GM18858 (cell line): Measurements from ENCODE around the gene SEH1L.
"Not testable (repeated sequence)": the region's sequence is repeated elsewhere in the genome, so short reads cannot be mapped to it uniquely, and the experiment has no call there.

ENCODE experiments used
- ATAC-seq: cut with Tn5 transposase; IDR thresholded peaks from one replicate; pipeline ENCODE4 v1.9.1; 2021; ENCODE audit not compliant: unreplicated experiment

The SEH1L gene

DNA sequence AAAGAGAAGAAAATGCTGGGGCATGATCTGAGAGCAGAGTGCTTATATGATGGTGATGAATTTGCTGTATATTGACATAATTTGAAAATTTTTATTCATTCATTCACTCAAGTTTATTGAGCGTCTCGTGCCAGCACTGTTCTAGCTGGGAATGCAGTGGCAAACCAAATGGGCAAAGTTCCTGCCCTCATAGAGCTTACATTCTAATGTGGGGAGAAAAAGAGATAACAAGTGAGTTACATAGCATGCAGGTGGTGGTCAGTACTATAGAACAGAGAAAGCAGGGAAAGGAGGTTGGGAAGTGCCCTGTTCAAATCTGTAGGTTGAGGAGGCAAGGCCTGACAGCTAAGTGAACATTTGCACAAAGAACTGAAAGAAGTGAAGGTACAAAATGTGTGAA lies 47.6 kb downstream of the SEH1L start:
- ATAC-seq, result no peak

DNA sequence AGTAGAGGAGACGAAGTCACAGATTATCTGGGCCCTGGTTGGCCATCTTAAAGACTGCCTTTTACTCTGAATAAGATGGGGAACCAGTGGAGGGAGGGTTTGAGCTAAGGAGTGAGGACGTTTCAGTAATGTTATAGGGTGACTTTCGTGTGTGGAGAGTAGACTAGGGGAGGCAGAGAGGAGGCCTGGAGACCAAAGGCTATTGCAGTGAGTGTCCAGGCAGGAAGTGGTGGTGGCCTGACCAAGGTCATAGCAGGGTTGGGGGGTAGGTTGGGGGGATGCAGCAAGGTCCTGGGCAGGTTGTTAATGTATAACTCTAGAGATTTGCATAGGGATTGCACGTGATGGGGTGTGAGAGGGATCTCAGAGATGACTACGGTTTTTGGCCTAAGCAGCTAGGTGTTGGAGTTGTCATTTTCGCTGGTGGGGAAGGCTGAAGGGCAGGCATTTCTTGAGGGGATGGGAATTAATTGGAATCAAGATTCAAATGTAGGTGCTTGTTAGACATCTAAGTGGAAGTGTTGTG lies 48.2 kb downstream of the SEH1L start:
- ATAC-seq, result no peak

DNA sequence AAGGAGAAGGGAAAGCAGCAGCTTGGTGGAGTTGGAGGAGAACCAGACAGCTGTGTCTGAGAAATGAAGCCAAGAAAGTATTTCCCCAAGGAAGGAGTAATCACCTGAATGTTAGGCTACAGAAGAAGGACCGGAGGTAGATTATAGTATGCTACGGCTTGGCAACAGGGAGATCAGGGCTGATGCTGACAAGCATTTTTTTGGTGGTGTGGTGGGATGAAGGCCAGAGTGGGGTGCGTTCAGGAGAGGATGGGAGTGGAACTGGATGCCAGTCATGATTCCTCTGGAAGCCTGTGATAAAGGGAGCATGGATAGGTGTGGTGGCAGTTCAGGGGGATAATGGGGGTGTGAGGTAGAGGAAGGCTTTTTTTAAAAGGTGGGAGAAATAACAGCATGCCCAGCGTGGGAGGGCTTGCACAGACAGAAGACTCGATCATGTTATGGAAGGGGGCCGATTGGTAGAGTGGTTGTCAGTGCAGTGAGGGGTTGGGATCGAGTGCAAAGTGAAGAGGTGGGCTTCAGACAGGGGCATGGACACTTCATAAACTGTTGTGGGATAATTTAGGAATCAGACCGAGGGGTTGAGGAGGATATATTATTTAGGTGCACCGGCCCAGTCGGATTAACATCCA lies 49.0 kb downstream of the SEH1L start:
- ATAC-seq, result no peak

DNA sequence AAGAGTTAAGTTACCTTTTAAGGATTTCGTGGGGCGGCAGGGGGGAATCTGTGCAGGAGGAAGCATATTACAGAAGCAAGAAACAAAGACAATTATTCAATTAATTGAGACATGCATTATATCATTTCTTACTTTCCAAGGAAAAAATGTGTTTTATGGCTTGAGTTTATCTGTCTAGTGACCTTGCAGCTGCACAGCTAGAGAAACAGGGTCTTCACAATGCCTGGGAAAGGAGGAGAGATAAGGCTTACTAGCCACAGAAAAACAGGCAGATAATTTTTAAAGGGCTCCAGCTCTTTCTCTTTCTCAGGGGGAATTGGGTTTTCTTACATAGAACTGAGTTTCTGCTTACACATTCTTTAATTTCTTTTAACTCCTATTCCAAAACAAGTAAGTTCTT lies 49.5 kb downstream of the SEH1L start:
- not testable (repeated sequence) for ATAC-seq

DNA sequence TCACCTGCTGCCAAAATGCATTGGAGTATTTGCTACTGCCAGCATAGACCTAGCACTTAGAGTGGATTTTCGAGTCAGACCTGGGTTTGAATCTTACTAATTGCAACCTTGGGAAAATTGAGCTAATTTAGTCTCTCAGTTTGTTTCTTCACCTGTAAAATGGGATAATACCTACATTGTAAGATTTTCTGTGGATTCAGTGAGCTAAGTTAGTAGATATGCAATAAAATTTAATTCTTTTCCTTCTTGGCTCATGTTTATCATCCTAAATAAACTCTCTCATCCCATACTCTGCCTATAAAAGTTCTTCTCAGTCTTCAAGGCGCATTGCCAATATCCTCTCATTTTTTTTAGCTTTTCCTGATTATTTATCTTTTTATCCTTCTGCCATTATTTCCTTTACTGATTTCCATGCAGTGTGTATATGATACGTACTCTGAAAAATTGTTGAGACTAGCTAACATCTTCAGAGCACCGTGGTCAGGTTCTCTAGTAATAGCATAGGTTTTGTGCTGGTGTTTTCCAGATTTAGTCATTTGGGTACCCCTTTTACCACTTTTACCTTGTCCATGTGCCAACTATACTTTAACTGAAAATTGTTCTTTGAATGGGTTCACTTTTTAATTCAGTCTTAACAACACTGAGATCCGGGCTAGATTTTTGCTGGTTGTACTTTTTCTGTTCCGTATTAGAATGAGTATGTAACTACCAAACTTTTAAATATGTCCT lies 50.7 kb downstream of the SEH1L start:
- peak; percentile 53 for ATAC-seq

DNA sequence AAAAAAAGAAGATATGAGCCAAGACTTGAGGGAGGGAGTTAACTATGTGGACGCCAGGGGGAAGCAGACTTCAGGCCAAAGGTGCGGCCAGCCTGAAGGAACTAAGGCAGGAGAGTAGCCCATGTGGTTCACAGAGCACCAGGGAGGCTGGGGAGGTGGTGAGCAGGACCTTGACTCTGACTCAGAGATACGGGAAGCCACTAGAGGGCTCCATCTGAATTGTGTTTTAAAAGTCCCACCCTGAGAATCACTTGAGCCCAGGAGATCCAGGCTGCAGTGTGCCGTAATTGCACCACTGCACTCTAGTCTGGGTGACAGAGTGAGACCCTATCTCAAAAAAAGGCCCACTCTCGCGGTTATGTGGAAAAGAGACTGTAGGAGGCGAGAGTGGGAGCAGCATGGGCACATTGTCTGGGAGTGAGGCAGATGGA lies 55.7 kb downstream of the SEH1L start:
- ATAC-seq, result no peak

DNA sequence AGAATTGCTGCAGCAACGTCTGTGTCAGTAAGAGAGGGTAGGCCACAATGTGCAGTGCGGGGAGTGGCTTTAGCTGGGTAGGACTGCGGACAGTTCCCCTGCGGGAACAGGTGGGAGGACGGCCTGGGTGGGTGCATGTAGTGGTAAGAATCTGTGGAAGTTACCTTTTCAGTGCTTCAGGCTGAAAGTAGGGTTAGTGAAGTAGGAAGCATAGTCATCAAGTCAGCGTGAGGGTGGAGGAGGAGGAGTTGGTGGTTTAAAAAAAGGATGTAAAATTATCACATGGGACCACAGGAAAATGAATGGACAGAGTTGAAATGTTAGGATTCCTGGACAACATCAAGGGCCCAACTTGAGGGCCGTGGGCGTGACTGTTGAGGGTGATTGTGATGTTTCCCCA lies 56.6 kb downstream of the SEH1L start:
- no peak for ATAC-seq

DNA sequence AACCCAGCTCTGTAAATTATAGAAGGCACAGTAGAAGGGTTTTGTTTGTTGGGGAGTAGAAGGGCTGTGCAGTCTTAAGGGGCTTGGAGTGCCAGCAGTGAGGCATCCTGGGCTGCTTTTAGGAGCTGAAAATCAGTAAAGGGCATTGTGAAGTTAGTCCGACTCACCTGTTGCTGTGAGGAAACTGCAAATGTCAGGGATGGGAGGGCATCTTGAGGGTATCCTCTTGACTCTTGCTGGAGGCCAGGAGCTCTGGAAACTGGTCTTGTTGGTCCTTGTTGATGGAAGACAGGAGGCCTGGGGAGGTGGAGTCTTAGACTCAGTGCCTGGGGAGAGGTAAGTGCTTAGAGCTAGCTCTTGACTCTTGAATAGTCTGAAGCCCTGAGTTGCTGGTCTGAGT lies 57.5 kb downstream of the SEH1L start:
- no peak for ATAC-seq

DNA sequence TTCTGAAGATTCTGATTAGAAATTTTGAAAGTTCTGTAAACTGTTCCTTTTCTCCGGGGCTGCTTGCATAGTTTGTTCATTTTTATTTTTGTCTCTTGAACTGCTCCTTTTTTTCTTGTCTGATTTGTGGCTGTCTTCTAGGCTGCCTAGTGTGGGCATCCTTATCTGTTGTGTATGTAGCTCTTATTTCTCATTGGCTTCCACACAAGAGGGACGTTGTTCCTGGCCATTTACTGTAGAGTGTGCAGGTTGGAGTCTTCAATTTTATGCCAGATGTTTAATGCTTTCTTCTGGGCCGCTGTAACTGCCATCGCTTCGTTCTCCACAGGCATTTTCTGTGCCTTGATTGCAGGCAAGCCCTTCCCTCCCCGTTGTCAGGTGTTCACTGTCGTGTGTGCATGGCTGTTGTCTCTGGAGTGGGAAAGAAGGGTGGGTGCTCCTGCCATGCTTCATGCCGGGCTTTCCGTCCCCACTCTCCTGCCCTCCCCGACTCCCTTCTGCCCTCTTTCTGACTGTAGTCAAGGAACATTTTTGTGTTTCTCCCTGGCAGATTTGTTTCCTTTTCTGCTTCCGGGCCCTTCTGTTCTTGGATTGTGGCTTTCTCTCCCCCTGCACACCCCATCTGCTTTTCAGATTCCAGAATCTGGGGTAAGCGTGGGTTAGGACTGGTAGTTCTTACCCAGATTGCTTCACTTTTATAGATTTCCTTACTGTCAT lies 58.9 kb downstream of the SEH1L start:
- no peak for ATAC-seq

DNA sequence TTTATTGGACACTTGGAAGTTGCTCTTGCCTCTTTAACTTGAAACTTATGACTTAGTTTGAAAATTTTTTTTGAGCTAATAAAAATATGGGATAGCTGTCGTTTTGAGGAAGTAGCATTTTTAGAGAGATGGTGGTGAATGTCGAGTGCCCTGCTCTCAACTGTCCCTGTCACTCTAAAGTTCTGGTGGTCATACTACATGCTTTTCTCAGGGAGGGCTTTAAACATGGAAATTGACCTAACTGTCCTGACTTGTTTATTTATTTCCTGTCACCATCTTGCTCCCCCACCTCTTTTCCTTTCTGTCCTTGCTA lies 59.4 kb downstream of the SEH1L start:
- no peak for ATAC-seq

DNA sequence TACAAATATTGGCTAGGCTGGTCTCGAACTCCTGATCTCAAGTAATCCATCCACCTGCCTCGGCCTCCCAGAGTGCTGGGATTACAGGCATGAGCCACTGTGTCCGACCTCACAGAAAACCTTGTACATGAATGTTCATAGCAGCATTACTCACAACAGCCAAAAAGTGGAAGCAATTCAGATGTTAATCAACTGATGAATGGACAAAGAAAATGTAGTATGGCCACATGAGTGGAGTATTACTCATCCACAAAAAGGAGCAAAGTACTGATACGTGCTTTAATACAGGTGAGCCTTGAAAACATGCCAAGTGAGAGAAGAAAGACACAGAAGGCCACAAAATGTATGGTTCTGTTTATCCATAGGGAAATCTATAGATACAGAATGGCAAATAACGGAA lies 63.9 kb downstream of the SEH1L start:
- no peak for ATAC-seq

DNA sequence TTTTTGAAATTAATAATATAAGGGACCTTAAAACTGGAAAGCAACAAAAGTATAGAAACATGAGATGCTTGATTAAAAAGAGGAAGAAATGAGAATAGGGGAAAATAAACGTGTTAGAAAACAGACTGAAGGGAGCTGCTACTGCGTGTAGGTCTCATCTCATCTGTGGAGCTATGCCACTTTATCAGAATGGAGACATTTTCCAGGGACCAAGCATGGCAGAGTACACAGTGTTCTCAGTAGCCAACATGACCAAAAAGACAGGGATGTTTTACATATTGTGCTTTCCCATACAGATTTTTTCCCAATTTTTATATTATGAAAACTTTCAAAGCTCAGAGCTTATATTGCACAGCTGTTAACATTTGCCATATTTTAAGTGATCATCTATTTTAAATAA lies 66.4 kb downstream of the SEH1L start:
- ATAC-seq, result no peak

DNA sequence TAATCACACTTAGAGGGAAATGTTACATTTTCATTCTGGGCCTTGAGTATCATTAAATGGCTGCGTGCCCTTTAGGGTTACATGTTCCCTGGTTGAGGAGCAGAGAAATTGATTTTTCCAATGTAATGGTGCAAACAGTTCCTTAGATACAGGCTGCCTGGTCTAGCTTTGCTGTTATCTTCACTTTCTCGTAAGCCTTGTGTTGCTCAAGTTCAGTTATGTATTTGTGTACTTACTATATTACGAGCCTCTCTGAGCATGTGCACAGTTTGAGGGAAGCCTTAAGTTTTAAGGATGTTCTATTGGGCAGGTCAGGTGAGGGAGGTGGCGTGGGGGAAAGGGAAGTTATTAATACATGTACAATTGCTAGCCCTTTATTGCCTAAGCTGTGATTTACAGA lies 67.0 kb downstream of the SEH1L start:
- no peak for ATAC-seq

DNA sequence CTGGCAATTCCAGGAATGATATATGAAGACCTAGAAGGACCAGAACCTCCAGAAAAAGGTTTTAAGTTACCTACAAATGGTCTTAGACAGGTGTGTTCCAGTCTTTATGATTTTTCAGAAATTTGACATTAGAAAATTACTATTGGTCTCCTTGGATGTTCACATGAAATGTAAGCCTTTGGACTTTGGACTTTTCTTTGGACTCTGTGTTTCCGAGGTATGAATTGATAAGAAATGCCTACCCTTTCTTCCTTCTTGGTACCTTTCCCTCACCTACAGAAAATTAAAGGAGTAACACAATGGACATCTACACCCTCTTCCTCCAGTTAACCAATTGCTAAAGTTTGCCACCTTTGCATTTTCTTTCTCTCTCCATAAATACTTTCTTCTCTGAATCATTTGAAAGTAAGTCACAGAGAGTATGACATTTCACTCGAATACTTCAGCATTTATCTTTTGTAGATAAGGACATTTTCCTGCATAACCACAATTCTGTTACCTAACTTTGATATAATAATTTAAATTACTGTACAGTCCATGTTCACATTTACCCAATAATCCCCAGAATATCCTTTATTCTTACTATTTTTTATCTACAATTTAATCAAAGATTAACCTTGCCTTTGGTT lies 69.5 kb downstream of the SEH1L start:
- ATAC-seq, result no peak

DNA sequence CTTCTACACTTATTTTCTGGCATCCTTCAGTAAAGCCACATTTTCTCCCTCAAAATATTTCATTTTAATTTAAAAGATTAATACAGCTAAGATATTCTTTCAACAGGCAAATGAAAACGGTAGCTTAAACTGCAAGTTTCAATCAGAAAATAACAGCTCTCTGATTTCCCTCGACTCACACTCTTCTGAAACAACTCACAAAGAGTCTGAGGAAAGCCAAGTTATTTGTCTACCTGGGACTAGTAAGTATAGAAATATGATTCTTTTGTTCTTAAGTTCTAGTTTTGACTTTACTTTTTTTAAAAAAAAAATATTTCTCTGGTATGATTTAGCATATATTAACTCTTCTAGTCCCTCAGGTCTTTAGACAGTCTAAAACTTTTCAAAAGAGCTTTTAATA lies 70.6 kb downstream of the SEH1L start:
- ATAC-seq, result no peak

DNA sequence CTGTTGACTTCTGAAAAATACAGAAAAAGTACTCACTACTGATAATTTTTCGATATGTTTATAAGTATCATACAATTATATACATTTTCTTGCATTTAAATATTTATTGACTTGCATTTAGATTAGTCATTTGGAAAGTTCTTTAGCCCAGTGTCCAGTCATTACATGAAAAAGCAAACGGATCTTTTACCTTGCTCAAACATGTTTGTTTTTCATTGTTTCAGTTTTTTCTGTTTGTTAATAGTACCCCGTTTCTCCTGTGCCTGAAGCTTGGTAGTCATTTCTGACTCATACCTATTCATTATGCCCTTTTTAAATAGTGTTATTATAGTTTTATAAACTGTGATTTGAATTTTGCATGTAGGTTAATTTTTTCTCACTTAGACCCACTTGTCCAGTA lies 71.5 kb downstream of the SEH1L start:
- ATAC-seq, result peak; percentile 74

DNA sequence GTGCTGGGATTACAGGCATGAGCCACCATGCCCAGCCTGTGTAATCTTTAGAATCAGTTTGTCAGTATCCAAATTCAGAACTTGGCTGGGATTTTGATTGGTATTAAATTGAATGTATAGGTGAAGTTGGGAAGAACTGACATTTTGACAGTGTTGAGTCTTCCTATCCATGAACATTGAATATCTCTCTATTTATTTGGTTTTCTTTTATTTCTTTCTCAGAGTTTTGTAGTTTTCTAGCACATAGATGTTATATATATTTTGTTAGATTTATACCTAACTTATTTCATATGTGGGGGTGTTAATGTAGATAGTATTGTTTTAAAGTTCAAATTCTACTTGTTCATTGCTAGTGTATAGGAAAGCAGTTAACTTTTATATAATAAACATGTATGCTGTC lies 74.8 kb downstream of the SEH1L start:
- ATAC-seq, result no peak

DNA sequence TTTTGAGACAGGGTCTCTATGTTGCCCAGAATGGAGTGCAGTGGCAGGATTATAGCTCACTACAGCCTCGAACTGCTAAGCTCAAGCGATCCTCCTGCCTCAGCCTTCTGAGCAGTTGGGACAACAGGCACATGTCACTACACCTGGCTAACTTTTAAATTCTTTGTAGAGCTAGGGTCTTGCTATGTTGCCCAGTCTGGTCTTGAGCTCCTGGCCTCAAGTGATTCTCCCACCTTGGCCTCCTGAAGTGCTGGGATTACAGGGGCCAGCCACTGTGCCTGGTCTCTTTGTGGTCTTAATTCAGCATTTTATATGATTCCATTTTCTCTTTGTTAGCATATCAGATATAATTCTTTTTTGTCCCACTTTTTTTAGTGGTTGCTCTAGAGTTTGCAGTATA lies 77.4 kb downstream of the SEH1L start:
- no peak for ATAC-seq

DNA sequence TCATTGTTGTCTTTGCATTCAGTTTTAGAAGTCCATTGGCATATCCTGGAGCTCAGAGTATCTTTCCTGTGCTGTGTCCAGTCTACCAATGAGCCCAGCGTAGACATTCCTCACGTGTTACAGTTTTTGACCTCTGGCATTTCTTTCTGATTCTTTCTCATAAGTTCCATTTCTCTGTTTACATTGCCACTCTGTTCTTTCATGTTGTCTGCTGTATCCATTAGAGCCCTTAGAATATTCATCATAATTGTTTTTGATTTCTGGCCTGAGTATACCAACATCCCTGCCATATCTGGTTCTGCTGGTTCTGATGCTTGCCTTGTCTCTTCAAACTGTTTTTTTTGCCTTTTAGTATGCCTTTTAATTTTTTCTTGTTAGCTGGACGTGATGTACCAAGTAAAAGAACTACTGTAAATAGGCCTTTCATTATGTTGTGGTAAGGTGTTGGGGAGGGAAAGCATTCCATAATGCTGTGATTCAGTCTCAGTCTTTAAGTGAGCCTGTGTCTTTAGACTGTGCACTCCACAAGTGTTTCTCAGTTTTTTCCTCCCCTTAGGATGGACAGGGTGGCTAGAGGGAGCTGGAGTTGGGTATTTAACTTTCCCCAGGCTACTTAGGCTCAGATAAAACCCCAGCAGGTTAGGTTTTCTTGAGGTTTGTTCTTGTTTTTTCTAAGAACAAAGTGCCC lies 78.9 kb downstream of the SEH1L start:
- ATAC-seq, result no peak

DNA sequence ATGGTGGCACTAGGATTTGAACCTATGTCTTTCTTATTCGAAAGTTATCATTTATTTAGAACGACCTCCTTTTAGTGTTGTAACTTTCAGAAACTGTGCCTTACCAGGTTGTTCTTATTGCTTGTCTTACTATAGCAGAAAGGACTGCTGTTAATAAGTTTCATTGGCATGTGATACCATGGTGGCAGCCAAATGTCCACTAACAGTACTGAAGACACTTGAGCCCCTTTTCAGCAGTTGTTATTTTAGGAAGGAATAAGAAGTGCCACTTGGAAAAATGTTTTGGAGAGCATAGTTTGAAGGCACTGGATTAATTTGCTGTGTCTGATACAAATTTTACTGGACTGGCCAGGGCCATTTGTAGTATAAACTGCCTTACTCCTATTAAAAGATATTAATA lies 81.1 kb downstream of the SEH1L start:
- no peak for ATAC-seq

DNA sequence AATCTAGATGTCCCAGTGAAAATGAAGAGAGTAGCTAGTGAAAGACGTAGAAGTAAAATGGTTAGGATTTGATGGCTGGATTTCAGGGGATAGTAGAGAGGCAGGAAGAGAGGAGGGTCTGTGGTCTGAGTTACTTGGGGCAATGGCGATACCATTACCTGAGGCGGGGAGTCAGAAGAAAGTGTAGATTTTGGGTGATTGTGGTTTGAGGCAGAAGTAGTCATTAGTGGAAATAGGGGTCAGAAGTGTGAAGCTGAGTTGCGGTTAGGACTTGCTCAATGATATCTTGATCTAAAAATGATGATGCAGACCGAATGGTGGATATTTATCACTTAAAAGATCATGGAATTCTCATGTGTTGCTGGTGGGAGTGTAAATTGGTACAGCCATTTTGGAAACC lies 84.4 kb downstream of the SEH1L start:
- ATAC-seq, result no peak
